Measurements from ENCODE around the gene LTBP3. TPM values are rescaled to one million over a fixed set of nuclear protein-coding genes. Genes with fewer than 3 reads are reported as not detected.

The LTBP3 gene
- total RNA-seq, 1 donor, result 25.6 TPM

GRCh38 chr11:65506290-65506771, 51.8 kb downstream of the LTBP3 start:
- H3K9me3 ChIP-seq (ENCODE audit: low read depth, low read length), result no peaks in the 10 kb centered on the region
- H3K27me3 ChIP-seq (ENCODE audit: insufficient read depth, low read length), result no peaks in the 10 kb centered on the region
- peaks cover 60% of the 10 kb centered on the region for H3K4me1 ChIP-seq (ENCODE audit: insufficient read depth, low read length)
- H3K4me3 ChIP-seq (ENCODE audit: low read length), result peak overlapping the region; percentile 99

- no peaks in the 10 kb centered on the region for H3K27me3 ChIP-seq (ENCODE audit: insufficient read depth, low read length)
- peak overlapping the region; percentile 99 for H3K4me3 ChIP-seq (ENCODE audit: low read length)
- no peaks in the 10 kb centered on the region for H3K9me3 ChIP-seq (ENCODE audit: low read depth, low read length)
- H3K4me1 ChIP-seq (ENCODE audit: insufficient read depth, low read length), result peaks cover 60% of the 10 kb centered on the region
Measured at GRCh38 chr11:65505466-65506289, 52.5 kb downstream of the LTBP3 start.

GRCh38 chr11:65504674-65505465, 53.3 kb downstream of the LTBP3 start:
- Histone ChIP-seq H3K4me3 (ENCODE audit: low read length) (peak overlapping the region; percentile 99), H3K4me1 (ENCODE audit: insufficient read depth, low read length) (peaks cover 55% of the 10 kb centered on the region)

GRCh38 chr11:65503949-65504673, 54.0 kb downstream of the LTBP3 start:
- Histone ChIP-seq H3K4me1 (ENCODE audit: insufficient read depth, low read length) (peaks cover 55% of the 10 kb centered on the region), H3K9me3 (ENCODE audit: low read depth, low read length) (no peaks in the 10 kb centered on the region), H3K27me3 (ENCODE audit: insufficient read depth, low read length) (no peaks in the 10 kb centered on the region), H3K4me3 (ENCODE audit: low read length) (peak overlapping the region; percentile 99)

More at GRCh38 chr11:65504674-65505465, 53.3 kb downstream of the LTBP3 start:
- no peaks in the 10 kb centered on the region for H3K9me3 ChIP-seq (ENCODE audit: low read depth, low read length)
- H3K27me3 ChIP-seq (ENCODE audit: insufficient read depth, low read length), result no peaks in the 10 kb centered on the region

DNA sequence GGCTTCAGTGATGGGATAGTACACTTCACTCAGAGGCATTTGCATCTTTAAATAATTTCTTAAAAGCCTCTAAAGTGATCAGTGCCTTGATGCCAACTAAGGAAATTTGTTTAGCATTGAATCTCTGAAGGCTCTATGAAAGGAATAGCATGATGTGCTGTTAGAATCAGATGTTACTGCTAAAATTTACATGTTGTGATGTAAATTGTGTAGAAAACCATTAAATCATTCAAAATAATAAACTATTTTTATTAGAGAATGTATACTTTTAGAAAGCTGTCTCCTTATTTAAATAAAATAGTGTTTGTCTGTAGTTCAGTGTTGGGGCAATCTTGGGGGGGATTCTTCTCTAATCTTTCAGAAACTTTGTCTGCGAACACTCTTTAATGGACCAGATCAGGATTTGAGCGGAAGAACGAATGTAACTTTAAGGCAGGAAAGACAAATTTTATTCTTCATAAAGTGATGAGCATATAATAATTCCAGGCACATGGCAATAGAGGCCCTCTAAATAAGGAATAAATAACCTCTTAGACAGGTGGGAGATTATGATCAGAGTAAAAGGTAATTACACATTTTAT, 54.7 kb downstream of the LTBP3 start:
- Histone ChIP-seq H3K27me3 (ENCODE audit: insufficient read depth, low read length) (no peaks in the 10 kb centered on the region), H3K4me1 (ENCODE audit: insufficient read depth, low read length) (peaks cover 49% of the 10 kb centered on the region), H3K4me3 (ENCODE audit: low read length) (peak overlapping the region; percentile 99), H3K9me3 (ENCODE audit: low read depth, low read length) (no peaks in the 10 kb centered on the region)

DNA sequence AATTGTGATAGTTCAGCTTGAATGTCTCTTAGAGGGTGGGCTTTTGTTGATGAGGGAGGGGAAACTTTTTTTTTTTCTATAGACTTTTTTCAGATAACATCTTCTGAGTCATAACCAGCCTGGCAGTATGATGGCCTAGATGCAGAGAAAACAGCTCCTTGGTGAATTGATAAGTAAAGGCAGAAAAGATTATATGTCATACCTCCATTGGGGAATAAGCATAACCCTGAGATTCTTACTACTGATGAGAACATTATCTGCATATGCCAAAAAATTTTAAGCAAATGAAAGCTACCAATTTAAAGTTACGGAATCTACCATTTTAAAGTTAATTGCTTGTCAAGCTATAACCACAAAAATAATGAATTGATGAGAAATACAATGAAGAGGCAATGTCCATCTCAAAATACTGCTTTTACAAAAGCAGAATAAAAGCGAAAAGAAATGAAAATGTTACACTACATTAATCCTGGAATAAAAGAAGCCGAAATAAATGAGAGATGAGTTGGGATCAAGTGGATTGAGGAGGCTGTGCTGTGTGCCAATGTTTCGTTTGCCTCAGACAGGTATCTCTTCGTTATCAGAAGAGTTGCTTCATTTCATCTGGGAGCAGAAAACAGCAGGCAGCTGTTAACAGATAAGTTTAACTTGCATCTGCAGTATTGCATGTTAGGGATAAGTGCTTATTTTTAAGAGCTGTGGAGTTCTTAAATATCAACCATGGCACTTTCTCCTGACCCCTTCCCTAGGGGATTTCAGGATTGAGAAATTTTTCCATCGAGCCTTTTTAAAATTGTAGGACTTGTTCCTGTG, 55.4 kb downstream of the LTBP3 start:
- Histone ChIP-seq H3K9me3 (ENCODE audit: low read depth, low read length) (no peaks in the 10 kb centered on the region), H3K27me3 (ENCODE audit: insufficient read depth, low read length) (no peaks in the 10 kb centered on the region), H3K4me1 (ENCODE audit: insufficient read depth, low read length) (peaks cover 44% of the 10 kb centered on the region), H3K4me3 (ENCODE audit: low read length) (peak overlapping the region; percentile 99)

GRCh38 chr11:65502274-65502554, 55.9 kb downstream of the LTBP3 start:
- Histone ChIP-seq H3K4me3 (ENCODE audit: low read length) (peak overlapping the region; percentile 99), H3K4me1 (ENCODE audit: insufficient read depth, low read length) (peaks cover 39% of the 10 kb centered on the region), H3K27me3 (ENCODE audit: insufficient read depth, low read length) (no peaks in the 10 kb centered on the region), H3K9me3 (ENCODE audit: low read depth, low read length) (no peaks in the 10 kb centered on the region)

DNA sequence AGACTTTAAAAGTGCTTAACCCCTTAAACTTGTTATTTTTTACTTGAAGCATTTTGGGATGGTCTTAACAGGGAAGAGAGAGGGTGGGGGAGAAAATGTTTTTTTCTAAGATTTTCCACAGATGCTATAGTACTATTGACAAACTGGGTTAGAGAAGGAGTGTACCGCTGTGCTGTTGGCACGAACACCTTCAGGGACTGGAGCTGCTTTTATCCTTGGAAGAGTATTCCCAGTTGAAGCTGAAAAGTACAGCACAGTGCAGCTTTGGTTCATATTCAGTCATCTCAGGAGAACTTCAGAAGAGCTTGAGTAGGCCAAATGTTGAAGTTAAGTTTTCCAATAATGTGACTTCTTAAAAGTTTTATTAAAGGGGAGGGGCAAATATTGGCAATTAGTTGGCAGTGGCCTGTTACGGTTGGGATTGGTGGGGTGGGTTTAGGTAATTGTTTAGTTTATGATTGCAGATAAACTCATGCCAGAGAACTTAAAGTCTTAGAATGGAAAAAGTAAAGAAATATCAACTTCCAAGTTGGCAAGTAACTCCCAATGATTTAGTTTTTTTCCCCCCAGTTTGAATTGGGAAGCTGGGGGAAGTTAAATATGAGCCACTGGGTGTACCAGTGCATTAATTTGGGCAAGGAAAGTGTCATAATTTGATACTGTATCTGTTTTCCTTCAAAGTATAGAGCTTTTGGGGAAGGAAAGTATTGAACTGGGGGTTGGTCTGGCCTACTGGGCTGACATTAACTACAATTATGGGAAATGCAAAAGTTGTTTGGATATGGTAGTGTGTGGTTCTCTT, 56.5 kb downstream of the LTBP3 start:
- no peaks in the 10 kb centered on the region for H3K9me3 ChIP-seq (ENCODE audit: low read depth, low read length)
- peaks cover 38% of the 10 kb centered on the region for H3K4me1 ChIP-seq (ENCODE audit: insufficient read depth, low read length)
- peak overlapping the region; percentile 99 for H3K4me3 ChIP-seq (ENCODE audit: low read length)
- no peaks in the 10 kb centered on the region for H3K27me3 ChIP-seq (ENCODE audit: insufficient read depth, low read length)

- Histone ChIP-seq H3K27me3 (ENCODE audit: insufficient read depth, low read length) (no peaks in the 10 kb centered on the region), H3K4me3 (ENCODE audit: low read length) (peak overlapping the region; percentile 99), H3K4me1 (ENCODE audit: insufficient read depth, low read length) (peaks cover 38% of the 10 kb centered on the region), H3K9me3 (ENCODE audit: low read depth, low read length) (no peaks in the 10 kb centered on the region)
Measured at GRCh38 chr11:65501186-65501471, 57.0 kb downstream of the LTBP3 start.

- no peaks in the 10 kb centered on the region for H3K27me3 ChIP-seq (ENCODE audit: insufficient read depth, low read length)
- peak overlapping the region; percentile 99 for H3K4me3 ChIP-seq (ENCODE audit: low read length)
- H3K4me1 ChIP-seq (ENCODE audit: insufficient read depth, low read length), result peaks cover 38% of the 10 kb centered on the region
- H3K9me3 ChIP-seq (ENCODE audit: low read depth, low read length), result no peaks in the 10 kb centered on the region
Measured at GRCh38 chr11:65500387-65501185, 57.6 kb downstream of the LTBP3 start.

- no peaks in the 10 kb centered on the region for H3K9me3 ChIP-seq (ENCODE audit: low read depth, low read length)
- peak overlapping the region; percentile 99 for H3K4me3 ChIP-seq (ENCODE audit: low read length)
- no peaks in the 10 kb centered on the region for H3K27me3 ChIP-seq (ENCODE audit: insufficient read depth, low read length)
- H3K4me1 ChIP-seq (ENCODE audit: insufficient read depth, low read length), result peaks cover 38% of the 10 kb centered on the region
Measured at GRCh38 chr11:65499713-65500386, 58.3 kb downstream of the LTBP3 start.

DNA sequence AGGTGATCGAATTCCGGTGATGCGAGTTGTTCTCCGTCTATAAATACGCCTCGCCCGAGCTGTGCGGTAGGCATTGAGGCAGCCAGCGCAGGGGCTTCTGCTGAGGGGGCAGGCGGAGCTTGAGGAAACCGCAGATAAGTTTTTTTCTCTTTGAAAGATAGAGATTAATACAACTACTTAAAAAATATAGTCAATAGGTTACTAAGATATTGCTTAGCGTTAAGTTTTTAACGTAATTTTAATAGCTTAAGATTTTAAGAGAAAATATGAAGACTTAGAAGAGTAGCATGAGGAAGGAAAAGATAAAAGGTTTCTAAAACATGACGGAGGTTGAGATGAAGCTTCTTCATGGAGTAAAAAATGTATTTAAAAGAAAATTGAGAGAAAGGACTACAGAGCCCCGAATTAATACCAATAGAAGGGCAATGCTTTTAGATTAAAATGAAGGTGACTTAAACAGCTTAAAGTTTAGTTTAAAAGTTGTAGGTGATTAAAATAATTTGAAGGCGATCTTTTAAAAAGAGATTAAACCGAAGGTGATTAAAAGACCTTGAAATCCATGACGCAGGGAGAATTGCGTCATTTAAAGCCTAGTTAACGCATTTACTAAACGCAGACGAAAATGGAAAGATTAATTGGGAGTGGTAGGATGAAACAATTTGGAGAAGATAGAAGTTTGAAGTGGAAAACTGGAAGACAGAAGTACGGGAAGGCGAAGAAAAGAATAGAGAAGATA, 59.0 kb downstream of the LTBP3 start, which contains the start of gene MALAT1:
MALAT1 (plus strand) TSS at position 69 of the 736 bp plus-strand sequence.
- peaks cover 38% of the 10 kb centered on the region for H3K4me1 ChIP-seq (ENCODE audit: insufficient read depth, low read length)
- H3K9me3 ChIP-seq (ENCODE audit: low read depth, low read length), result no peaks in the 10 kb centered on the region
- peak within 1 kb of the TSS; percentile 99 for H3K4me3 ChIP-seq (ENCODE audit: low read length)
- no peaks in the 10 kb centered on the region for H3K27me3 ChIP-seq (ENCODE audit: insufficient read depth, low read length)
